ENCODE results near the gene PRKAG2.
"Not testable (repeated sequence)": the region's sequence is repeated elsewhere in the genome, so short reads cannot be mapped to it uniquely, and the experiment has no call there.

Gene PRKAG2

DNA sequence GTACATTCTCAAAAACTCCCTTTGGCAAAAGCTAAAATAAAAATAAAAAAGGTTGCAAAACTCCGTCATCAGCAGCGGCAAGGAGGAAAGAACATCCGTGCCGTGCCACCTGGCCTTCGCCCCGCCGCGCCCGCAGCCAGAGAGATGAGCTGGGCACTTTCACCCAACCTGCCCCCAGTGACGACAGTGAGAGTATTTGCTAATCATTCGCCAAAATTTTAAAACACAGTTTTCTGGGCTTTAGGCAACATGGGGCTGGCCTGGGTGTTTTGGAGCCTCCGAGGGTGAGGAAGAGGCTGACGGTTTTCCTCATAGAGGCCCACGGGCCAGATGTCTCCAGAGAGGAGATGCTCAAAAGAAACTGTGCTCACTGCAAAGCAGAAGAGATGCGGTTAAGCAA is 128.2 kb downstream of the PRKAG2 start:
- Histone ChIP-seq H3K4me1 (ENCODE audit: control insufficient read depth in 1 of 2, insufficient read depth in 1 of 2, low read depth in 1 of 2, low read length in 1 of 2) (peaks cover 7 to 10% of the 10 kb centered on the region in 2 experiments), H3K27me3 (peaks cover 15% of the 10 kb centered on the region), H3K36me3 (no peaks in the 10 kb centered on the region), H3K27ac (no peak overlapping the region), H3K9me3 (no peaks in the 10 kb centered on the region), H3K4me3 (ENCODE audit: low read depth in 1 of 2, low read length in 1 of 2) (no peak overlapping the region)
- TF ChIP-seq, protein P1, sequence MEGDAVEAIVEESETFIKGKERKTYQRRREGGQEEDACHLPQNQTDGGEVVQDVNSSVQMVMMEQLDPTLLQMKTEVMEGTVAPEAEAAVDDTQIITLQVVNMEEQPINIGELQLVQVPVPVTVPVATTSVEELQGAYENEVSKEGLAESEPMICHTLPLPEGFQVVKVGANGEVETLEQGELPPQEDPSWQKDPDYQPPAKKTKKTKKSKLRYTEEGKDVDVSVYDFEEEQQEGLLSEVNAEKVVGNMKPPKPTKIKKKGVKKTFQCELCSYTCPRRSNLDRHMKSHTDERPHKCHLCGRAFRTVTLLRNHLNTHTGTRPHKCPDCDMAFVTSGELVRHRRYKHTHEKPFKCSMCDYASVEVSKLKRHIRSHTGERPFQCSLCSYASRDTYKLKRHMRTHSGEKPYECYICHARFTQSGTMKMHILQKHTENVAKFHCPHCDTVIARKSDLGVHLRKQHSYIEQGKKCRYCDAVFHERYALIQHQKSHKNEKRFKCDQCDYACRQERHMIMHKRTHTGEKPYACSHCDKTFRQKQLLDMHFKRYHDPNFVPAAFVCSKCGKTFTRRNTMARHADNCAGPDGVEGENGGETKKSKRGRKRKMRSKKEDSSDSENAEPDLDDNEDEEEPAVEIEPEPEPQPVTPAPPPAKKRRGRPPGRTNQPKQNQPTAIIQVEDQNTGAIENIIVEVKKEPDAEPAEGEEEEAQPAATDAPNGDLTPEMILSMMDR (IDR thresholded peaks at IDR 0.05), result no peak

DNA sequence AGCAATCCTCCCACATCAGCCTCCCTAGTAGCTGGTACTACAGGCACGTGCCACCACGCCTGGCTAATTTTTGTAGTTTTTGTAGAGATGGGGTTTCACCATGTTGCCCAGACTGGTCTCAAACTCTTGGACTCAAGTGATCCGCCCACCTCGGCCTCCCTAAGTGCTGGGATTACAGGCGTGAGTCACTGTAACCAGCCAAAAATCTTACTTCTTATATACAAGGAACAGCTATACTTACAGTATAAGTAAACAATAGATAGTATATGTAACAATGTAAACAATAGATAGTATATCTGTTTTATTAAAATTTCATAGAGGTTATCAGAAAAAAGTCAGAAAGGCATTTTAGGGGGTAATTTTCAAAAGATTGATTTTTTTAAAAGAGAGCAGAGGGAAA is 128.9 kb downstream of the PRKAG2 start:
- peaks cover 7 to 14% of the 10 kb centered on the region in 2 experiments for H3K4me1 ChIP-seq (ENCODE audit: control insufficient read depth in 1 of 2, insufficient read depth in 1 of 2, low read depth in 1 of 2, low read length in 1 of 2)
- H3K36me3 ChIP-seq, H3K9me3 ChIP-seq: not testable (repeated sequence)

DNA sequence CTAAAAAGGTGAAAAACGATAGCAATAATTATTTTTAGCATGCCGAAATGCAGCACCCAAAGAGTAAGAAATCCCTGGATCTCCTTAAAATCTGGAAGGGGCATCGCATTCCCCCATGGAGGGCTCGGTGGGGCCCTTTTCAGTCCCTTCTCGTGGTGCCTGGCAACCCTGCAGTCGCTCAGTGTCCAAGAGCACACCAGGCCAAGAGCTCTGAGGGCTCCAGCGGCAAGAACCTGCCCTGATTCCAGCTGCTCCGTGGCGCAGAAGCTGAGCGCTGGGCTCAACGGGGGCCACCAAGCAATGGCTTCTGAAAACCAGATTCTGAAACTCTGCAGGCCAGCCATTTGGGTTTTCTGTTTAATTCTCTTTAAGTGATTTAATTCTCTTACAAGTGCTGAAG is 131.2 kb downstream of the PRKAG2 start:
- Histone ChIP-seq H3K4me3 (ENCODE audit: low read depth in 1 of 2, low read length in 1 of 2) (no peak overlapping the region), H3K27me3 (peaks cover 26% of the 10 kb centered on the region), H3K9me3 (no peaks in the 10 kb centered on the region), H3K4me1 (ENCODE audit: control insufficient read depth in 1 of 2, insufficient read depth in 1 of 2, low read depth in 1 of 2, low read length in 1 of 2) (peaks cover 7 to 17% of the 10 kb centered on the region in 2 experiments), H3K27ac (no peak overlapping the region), H3K36me3 (no peaks in the 10 kb centered on the region)
- TF ChIP-seq, protein P1 (IDR thresholded peaks at IDR 0.05), result no peak

More for the DNA sequence above, 128.9 kb downstream of the PRKAG2 start:
- H3K4me3 ChIP-seq (ENCODE audit: low read depth in 1 of 2, low read length in 1 of 2); H3K27ac ChIP-seq: not testable (repeated sequence)
- peaks cover 22% of the 10 kb centered on the region for H3K27me3 ChIP-seq

DNA sequence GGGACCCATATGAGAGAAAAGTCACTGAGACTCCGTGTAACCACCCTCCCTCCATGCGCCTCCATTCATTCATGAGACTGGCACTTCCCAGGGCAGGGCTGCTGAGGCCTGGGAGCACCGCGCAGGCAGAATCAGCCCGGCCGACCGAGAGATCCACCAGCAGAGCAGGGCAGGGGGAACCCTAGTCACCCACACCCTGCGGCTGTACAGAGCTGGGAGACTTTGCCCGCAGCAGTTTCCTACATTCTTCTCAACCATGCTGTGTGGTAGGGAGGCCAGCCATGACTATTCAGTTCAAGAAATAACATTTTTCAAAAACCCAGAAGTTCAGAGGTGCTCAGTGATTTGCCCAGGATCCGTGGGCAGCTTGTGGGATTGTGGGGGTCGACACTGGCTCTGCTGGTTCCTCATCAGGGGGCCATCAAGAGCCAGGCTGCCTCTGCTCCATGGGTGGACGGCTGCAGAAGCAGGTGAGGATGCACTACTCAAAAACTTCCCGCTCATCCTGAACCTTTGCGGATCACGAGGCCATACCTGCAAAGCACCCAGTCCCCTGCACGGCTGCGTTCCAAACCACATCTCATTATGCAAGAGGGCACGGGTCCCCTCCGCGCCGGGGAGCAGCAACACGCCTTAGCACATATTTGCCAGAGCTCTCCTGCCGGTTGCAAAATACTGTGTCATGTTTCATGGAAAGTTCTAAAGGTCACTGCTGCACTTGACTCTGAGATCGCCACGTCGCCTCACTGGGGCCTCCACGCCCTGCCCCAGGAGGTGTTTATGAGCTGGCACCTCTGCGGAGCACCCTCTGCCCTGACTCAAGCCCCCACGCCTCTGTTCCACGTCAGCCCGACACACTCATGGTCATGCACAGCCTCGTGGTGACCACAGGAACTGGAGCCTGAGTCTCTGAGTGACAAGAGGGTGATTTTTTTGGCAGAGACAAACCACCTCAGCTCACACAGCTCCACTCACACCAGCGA is 132.0 kb downstream of the PRKAG2 start:
- H3K27ac ChIP-seq, result no peak overlapping the region
- TF ChIP-seq, protein P1 (IDR thresholded peaks at IDR 0.05), result no peak
- H3K9me3 ChIP-seq, result no peaks in the 10 kb centered on the region
- H3K36me3 ChIP-seq, result no peaks in the 10 kb centered on the region
- peaks cover 7 to 17% of the 10 kb centered on the region in 2 experiments for H3K4me1 ChIP-seq (ENCODE audit: control insufficient read depth in 1 of 2, insufficient read depth in 1 of 2, low read depth in 1 of 2, low read length in 1 of 2)
- H3K27me3 ChIP-seq, result peaks cover 26% of the 10 kb centered on the region
- no peak overlapping the region for H3K4me3 ChIP-seq (ENCODE audit: low read depth in 1 of 2, low read length in 1 of 2)

DNA sequence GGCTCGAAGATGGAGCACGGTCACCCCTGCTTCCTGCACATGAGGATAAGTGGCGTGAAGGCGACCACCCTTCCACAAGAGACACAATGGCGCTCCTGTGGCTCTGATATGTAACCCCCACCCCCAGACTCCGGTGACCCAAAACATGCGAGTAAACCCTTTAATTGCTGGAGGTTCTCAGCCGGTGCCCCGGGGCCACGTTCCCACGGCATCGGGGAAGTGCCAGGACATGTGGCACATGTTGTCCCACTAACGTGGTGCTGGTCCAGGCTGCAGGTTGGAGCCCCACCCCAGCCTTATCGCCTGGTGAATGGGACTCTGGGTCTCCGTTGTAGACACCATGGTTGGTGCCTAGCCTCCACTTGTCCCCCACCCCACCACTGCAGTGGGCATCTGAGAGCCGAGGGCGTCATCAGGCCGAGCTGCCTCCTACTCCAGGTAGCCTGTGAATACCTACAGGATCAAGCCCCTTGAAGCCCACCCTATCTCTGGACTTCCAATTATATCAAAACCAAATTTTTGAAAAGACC is 132.8 kb downstream of the PRKAG2 start:
- no peak overlapping the region for H3K27ac ChIP-seq
- peaks cover 7 to 17% of the 10 kb centered on the region in 2 experiments for H3K4me1 ChIP-seq (ENCODE audit: control insufficient read depth in 1 of 2, insufficient read depth in 1 of 2, low read depth in 1 of 2, low read length in 1 of 2)
- TF ChIP-seq, protein P1 (IDR thresholded peaks at IDR 0.05), result no peak
- H3K4me3 ChIP-seq (ENCODE audit: low read depth in 1 of 2, low read length in 1 of 2), result no peak overlapping the region
- H3K36me3 ChIP-seq, result no peaks in the 10 kb centered on the region
- H3K9me3 ChIP-seq, result no peaks in the 10 kb centered on the region
- peaks cover 26% of the 10 kb centered on the region for H3K27me3 ChIP-seq

DNA sequence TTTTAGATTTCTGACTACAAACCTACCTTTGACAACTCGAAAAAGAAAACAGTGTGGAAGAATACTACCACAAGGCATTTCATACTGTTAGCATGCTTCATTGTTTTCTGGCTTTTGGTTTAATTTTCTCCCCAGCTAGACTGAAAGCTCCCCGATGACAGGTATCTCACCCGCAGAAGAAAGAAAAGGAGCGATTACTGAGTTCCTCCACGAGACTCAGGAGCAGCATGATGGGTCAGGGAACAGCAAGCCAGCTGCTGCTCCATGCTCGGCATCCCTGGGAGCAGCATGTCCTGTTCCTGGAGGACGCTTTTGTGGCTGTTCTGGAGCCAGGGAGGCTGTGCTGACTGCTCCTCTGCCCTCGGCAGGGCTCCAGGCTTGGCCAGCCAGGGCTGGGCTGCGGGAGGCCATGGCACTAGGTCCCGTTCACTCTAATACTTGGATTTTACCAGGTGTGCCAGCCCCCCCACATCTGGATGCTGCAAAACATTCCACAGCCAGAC is 133.4 kb downstream of the PRKAG2 start:
- TF ChIP-seq, protein P1 (IDR thresholded peaks at IDR 0.05), result no peak
- Histone ChIP-seq H3K27ac (no peak overlapping the region), H3K27me3 (peaks cover 26% of the 10 kb centered on the region), H3K4me3 (ENCODE audit: low read depth in 1 of 2, low read length in 1 of 2) (no peak overlapping the region), H3K9me3 (no peaks in the 10 kb centered on the region), H3K36me3 (no peaks in the 10 kb centered on the region), H3K4me1 (ENCODE audit: control insufficient read depth in 1 of 2, insufficient read depth in 1 of 2, low read depth in 1 of 2, low read length in 1 of 2) (peaks cover 7 to 17% of the 10 kb centered on the region in 2 experiments)

All from neutrophil (primary cell).